ENCODE data around the gene CEACAM3. TPM values are rescaled to one million over a fixed set of nuclear protein-coding genes. Genes with fewer than 3 reads are reported as not detected.

Gene CEACAM3
- total RNA-seq, 1 experiment from 2014 or later = not detected

DNA sequence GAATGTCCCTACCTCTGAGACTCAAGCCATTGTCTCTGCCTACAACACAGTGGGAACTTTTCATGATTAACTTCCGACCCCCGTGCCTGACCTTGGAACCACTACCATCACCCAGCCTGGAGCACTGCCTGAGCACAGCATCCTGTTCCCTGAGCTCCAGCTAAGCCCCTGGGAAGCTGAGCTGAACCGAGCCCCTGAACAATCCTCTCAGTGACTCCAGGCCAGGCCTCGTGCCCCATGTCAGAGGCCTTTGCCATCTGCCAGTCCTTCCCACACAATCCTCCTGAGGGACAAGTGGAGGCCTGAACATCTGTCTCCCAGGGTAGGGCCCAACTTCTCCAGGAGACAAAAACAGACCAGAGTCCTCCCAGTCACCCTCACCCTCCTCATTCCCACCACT, 17.5 kb downstream of the CEACAM3 start:
- no peak overlapping the region for H3K4me2 ChIP-seq (ENCODE audit: insufficient read depth, insufficient read length, low read length)
- H4K20me1 ChIP-seq (ENCODE audit: control insufficient read depth, insufficient read depth, insufficient read length) = no peaks in the 10 kb centered on the region
- H2AFZ ChIP-seq (ENCODE audit: low read length) = no peak overlapping the region
- no peak for DNase-seq
- no peaks in the 10 kb centered on the region; the same call in 1 of the 2 replicates for H3K27me3 ChIP-seq (ENCODE audit: insufficient read depth, low read length)
- H3K23me2 ChIP-seq (ENCODE audit: insufficient read length, low read depth, low read length, poor library complexity, severe bottlenecking) = no peaks in the 10 kb centered on the region
- WGBS (ENCODE audit: extremely low coverage, insufficient read length, low lambda C conversion rate) = no CpG with 5 or more reads among the region's 4 CpGs
- no peak overlapping the region for H3K56ac ChIP-seq (ENCODE audit: insufficient read length, low read depth, low read length)
- no peak overlapping the region for H3K4ac ChIP-seq (ENCODE audit: low read depth, low read length)
- no peak overlapping the region for H3K14ac ChIP-seq (ENCODE audit: insufficient read depth, low read length)
- H3K9ac ChIP-seq (ENCODE audit: extremely low read depth, insufficient read length, low read length) = no peak overlapping the region
- TF ChIP-seq, protein P1, sequence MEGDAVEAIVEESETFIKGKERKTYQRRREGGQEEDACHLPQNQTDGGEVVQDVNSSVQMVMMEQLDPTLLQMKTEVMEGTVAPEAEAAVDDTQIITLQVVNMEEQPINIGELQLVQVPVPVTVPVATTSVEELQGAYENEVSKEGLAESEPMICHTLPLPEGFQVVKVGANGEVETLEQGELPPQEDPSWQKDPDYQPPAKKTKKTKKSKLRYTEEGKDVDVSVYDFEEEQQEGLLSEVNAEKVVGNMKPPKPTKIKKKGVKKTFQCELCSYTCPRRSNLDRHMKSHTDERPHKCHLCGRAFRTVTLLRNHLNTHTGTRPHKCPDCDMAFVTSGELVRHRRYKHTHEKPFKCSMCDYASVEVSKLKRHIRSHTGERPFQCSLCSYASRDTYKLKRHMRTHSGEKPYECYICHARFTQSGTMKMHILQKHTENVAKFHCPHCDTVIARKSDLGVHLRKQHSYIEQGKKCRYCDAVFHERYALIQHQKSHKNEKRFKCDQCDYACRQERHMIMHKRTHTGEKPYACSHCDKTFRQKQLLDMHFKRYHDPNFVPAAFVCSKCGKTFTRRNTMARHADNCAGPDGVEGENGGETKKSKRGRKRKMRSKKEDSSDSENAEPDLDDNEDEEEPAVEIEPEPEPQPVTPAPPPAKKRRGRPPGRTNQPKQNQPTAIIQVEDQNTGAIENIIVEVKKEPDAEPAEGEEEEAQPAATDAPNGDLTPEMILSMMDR (conservative IDR thresholded peaks at IDR 0.05) = no peak
- H3K9me3 ChIP-seq (ENCODE audit: control insufficient read depth, low read depth, low read length) = no peaks in the 10 kb centered on the region
- H3K27me3 Mint-ChIP-seq (ENCODE audit: low read depth) = peaks cover 5% of the 10 kb centered on the region; the same call in 1 of the 2 replicates
- H3K79me2 ChIP-seq (ENCODE audit: insufficient read depth, low read length) = no peaks in the 10 kb centered on the region
- H3K27ac Mint-ChIP-seq = no peak overlapping the region
- peaks cover 16 to 92% of the 10 kb centered on the region in 2 experiments; a peak in 4 of 5 replicates for H3K9me3 Mint-ChIP-seq
- no peak overlapping the region for H3K4me3 Mint-ChIP-seq
- no peak overlapping the region for H2AK5ac ChIP-seq (ENCODE audit: insufficient read length, low read length)
- H2BK15ac ChIP-seq (ENCODE audit: low read depth, low read length) = no peak overlapping the region
- H3K36me3 Mint-ChIP-seq (ENCODE audit: insufficient read depth in 1 of 3, low read depth in 3 of 3) = peaks cover 2 to 33% (median 5%) of the 10 kb centered on the region in 3 experiments; a peak in 4 of 7 replicates
- no peak overlapping the region for H3K18ac ChIP-seq (ENCODE audit: insufficient read length, low read depth, low read length)
- H4K91ac ChIP-seq (ENCODE audit: insufficient read length, low read depth, low read length) = no peak overlapping the region
- H4K8ac ChIP-seq (replicated peaks; ENCODE audit: insufficient read length, low read depth, low read length) = no peak overlapping the region
- no peak overlapping the region for H4K5ac ChIP-seq (ENCODE audit: insufficient read length, low read depth, low read length)
- no peak overlapping the region for H2BK20ac ChIP-seq (ENCODE audit: low read depth, low read length, poor library complexity, severe bottlenecking)
- H3T11ph ChIP-seq (ENCODE audit: low read length) = no peak overlapping the region
- no peak overlapping the region for H2BK5ac ChIP-seq (ENCODE audit: insufficient read length, low read length)
- no peaks in the 10 kb centered on the region for H3K79me1 ChIP-seq (ENCODE audit: insufficient read depth, low read depth, low read length, poor library complexity, severe bottlenecking)
- no peak overlapping the region for H2BK120ac ChIP-seq (ENCODE audit: low read depth, low read length, poor library complexity, severe bottlenecking)
- no peak overlapping the region for H3K23ac ChIP-seq (ENCODE audit: insufficient read length, low read depth, low read length)
- H2BK12ac ChIP-seq (ENCODE audit: insufficient read length, low read depth, low read length) = no peak overlapping the region
- no peaks in the 10 kb centered on the region for H3K4me1 Mint-ChIP-seq
- H3K4me1 ChIP-seq (ENCODE audit: insufficient read depth, low read length) = no peaks in the 10 kb centered on the region
- H3K27ac ChIP-seq (ENCODE audit: insufficient read length, low read depth, low read length) = no peak overlapping the region
